GM21529 (cell line): Measurements from ENCODE around the gene SFPQ.
"Not testable (repeated sequence)": the region's sequence is repeated elsewhere in the genome, so short reads cannot be mapped to it uniquely, and the experiment has no call there.

Source experiments
- ATAC-seq: cut with Tn5 transposase; IDR thresholded peaks from one replicate; pipeline ENCODE4 v1.9.1; 2021; ENCODE audit not compliant: unreplicated experiment

Gene SFPQ

DNA sequence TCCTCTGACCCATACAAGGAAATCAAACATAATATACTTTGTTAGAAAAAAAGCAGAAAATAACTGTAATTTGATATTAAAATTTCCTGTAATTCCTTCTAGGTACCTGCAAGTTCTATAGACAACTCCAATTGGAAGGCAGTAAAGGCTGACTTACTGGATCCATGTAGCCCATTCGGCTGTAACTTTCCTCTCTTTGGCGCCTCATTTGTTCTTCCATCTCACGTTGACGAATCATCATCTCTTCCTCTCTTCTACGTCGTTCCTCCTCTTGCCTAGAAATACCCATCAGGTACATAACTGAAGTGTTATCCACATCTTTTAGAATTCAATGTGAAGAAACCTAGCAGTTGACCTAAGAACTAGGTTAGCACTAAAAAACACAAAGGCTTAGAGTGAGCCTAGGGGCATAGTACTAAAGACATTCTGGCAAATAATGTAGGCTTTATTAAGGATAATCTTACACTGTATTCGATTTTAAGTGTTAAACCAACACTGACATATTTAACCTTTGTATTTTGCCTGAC lies 5.1 kb downstream of the SFPQ start:
- no peak for ATAC-seq

GRCh38 chr1:35186239-35186638 lies 6.7 kb downstream of the SFPQ start:
- ATAC-seq = no peak

GRCh38 chr1:35185200-35185599 lies 7.7 kb downstream of the SFPQ start:
- ATAC-seq = no peak

GRCh38 chr1:35184495-35185199 lies 8.3 kb downstream of the SFPQ start:
- ATAC-seq = no peak

GRCh38 chr1:35181790-35182455 lies 11.0 kb downstream of the SFPQ start:
- no peak for ATAC-seq

DNA sequence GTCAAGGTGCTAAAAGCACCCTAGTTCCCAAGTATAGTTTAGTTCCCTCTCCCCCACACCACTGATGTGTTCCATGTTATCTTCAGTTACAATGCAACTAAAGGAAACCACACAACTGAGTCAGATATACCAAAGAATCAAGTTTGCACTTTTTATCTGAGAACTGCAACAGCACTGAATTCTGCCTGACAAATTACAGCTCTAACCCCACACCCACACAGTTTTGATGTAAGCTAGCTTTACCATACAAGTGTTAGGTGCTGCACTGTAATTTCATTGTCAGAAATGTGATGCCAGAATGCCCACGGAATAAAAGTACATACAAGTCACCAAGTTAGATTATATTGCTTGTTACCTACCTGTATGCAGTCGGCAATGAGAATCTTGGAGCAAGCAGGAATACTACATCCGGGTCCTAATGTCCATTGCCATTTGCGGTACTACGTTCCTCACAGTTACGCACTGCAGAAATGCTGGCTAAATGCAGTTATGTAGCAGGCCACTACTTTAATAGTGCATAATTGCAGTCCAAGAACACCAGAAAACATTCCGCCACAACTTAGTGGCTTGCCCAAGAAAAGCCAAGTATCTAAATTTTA lies 12.1 kb downstream of the SFPQ start:
- no peak for ATAC-seq

DNA sequence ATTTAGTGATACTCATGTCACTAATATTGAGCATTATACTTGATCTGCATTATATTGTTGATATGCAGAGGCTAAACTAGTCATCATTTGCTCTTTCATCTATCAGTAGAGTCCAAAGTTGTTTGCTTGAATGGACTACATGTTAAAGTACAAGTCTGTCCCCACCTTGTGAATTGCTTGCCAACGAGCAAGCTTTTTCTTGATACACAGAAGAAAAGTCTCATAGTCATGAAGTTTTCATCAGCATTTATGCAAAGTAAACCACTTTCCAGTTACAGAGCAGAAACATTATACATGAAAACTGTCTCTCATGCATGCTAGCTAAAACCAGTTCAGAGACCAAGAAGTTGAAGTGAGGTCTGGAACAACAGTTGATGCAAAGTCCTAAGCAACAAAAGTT lies 13.0 kb downstream of the SFPQ start:
- no peak for ATAC-seq

GRCh38 chr1:35178874-35179380 lies 14.0 kb downstream of the SFPQ start:
- ATAC-seq = no peak

DNA sequence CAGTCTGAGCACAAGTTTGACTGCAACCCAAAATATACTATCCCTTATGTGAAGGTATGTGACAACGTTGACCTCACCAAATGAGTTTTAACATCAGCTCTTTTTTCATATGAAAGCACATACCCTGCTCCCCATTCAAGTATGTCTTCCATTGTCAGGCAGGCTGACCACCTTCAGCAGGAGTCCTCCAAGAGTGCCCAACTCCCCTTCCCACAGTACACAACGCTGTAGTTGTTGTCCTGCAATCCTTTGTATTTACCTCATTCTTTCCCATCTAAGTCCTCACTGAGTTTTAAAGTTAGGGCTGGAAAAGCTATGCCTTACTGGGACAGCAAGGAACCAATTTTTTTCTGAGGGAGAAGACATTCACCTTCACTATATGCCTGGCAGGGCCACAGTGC lies 14.7 kb downstream of the SFPQ start:
- ATAC-seq = no peak

DNA sequence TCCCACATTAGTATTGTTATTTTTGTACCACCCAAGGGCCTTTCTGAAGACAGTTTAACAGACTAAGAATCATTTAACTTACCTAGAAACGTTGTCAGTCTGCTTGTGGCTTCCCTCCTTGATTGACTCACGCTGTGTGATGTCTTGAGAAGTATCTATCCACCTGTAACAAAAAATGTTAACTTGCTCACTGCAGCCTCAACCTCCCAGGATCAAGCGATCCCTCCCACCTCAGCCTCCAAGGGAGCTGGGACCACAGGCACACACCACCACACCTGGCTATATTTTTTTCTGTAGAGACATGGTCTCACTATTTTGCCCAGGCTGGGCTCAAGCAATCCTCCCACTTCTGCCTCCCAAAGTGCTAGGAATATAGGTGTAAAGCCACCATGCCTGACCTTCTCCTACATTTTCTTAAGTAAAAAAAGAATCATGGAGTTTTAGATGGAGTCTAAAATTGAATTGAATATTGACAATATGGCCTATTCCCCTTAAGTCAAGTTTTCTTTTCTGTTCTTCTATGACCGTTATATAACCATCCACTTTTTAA lies 15.6 kb downstream of the SFPQ start:
- ATAC-seq = no peak

- no peak for ATAC-seq
Measured at GRCh38 chr1:35175602-35176001, 17.3 kb downstream of the SFPQ start.

DNA sequence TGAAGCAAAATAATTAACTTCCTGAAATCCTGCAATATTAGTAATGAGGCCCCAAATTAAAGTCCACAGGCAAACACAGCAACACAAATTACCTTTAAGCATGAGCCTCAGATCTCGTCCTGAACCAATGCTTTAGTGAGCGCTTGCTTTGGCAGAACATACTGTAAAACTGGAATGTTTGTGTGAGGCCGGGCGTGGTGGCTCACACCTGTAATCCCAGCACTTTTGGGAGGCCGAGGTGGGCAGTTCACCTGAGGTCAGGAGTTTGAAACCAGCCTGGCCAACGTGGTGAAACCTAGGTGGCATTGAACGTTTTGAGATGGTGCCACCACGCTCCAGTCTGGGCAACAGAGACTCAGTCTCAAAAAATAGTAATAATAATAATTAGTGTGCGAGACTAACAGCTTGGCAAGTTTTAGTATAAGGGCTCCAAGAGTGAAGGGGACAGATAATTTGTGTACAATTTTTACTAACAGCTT lies 17.8 kb downstream of the SFPQ start:
- no peak for ATAC-seq

DNA sequence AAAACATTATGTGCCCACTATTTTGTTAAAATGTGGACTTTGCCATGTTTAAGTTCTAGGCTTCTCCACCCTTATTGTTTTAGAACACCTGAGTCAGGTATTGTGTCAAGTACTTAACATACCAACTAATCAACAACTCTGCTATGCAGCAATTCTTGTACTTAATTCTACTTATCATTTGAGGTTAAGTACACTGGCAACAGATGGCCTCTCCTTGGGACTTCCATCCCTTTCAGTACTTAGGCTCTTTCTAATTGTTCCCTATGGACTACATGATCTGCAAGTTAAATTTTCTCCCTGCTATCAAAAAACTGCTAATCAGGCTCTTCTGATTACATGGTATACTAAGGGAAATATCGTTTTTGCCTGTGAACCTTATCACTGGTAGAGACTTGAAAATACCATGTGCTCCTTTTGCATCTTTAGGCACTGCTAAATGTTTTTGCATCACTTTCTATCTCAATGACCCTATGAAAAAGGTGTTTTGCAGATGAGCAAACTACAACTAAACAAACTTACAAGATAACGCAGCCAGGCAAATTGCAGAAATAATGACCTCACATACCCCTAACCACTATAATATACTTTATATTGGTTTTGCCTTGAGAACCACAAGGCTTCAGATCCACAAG lies 18.9 kb downstream of the SFPQ start:
- ATAC-seq = no peak

DNA sequence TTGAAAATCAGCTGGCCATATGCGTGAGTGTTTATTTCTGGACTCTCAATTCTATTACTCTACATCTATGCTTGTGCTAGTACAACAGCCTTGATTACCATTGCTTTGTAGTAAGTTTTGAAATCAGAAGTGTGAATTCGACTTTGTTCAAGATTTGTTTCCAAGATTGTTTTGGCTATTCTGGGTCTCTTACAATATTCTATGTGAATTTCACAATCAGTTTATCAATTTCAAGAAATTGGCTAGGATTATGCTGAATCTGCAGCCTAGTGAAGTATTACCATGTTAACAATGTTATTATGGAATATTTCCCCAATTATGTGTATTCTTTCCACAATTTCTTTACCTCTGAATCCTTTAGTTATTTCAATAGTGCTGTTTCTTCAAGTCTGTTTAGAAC lies 19.5 kb downstream of the SFPQ start:
- no peak for ATAC-seq

- no peak for ATAC-seq
Measured at GRCh38 chr1:35172022-35172421, 20.9 kb downstream of the SFPQ start.

- ATAC-seq = no peak
Measured at GRCh38 chr1:35171579-35171978, 21.4 kb downstream of the SFPQ start.

DNA sequence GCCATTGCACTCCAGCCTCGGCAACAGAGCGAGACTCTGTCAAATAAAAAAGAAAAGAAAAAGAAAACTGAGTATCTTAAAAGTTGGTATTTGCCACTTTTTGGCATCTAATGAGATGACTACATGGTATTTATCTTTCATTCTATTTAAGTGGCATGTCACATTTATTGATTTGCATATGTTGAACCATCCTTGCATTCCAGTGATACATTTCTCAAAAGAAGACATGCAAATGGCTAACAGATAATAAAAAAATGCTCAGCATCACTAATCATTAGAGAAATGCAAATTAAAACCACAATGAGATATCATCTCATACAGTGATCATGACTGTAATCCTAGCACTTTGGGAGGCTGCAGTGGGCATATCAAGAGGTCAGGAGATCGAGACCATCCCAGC lies 28.1 kb downstream of the SFPQ start:
- no peak for ATAC-seq

DNA sequence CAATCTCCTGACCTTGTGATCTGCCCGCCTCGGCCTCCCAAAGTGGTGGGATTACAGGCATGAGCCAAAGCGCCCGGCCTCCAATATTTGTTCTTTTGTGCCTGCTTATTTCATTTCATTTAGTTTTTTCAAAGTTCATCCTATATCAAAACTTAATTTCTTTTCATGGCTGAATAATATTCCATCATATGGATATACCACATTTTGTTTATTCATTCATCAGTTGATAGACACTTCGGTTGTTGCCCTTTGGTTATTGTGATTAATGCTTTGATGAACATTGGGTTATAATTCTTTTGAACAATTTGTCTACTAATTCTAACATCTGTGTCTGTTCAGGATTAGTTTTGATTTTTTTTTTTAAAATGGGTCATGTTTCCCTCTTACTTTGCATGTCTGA lies 41.7 kb downstream of the SFPQ start:
- ATAC-seq = no peak

- ATAC-seq = not testable (repeated sequence)
Measured at GRCh38 chr1:35145892-35146549, 46.9 kb downstream of the SFPQ start.

GRCh38 chr1:35143737-35144508 lies 49.0 kb downstream of the SFPQ start:
- no peak for ATAC-seq
